Measurements from ENCODE around the gene CLDN6.
"Not testable (repeated sequence)": the region's sequence is repeated elsewhere in the genome, so short reads cannot be mapped to it uniquely, and the experiment has no call there.

Gene CLDN6

GRCh38 chr16:3017794-3018506 lies at the start of gene CLDN6:
CLDN6 (minus strand) TSS chr16:3018183; CDS start chr16:3016021, 2,162 bp downstream.
- DNase-seq = no peak

GRCh38 chr16:3066440-3066748 lies 48.4 kb upstream of the CLDN6 start:
- no peak for DNase-seq

- DNase-seq = no peak
Measured at GRCh38 chr16:3065742-3066439, 47.9 kb upstream of the CLDN6 start.

GRCh38 chr16:3065069-3065741 lies 47.2 kb upstream of the CLDN6 start, which contains the start of gene IL32:
IL32 (plus strand) TSS chr16:3065640; CDS start chr16:3065812, 172 bp downstream.
- peak; percentile 27 to 58 for DNase-seq

- no peak for DNase-seq
Measured at GRCh38 chr16:3063625-3064386, 45.8 kb upstream of the CLDN6 start.

GRCh38 chr16:3062553-3062952 lies 44.6 kb upstream of the CLDN6 start:
- no peak for DNase-seq

GRCh38 chr16:3060339-3061127 lies 42.5 kb upstream of the CLDN6 start:
- DNase-seq = no peak

GRCh38 chr16:3059723-3060242 lies 41.8 kb upstream of the CLDN6 start:
- DNase-seq = no peak

- peak; percentile 80 to 93 for DNase-seq
Measured at GRCh38 chr16:3059041-3059722, 41.2 kb upstream of the CLDN6 start.

GRCh38 chr16:3058139-3059030 lies 40.4 kb upstream of the CLDN6 start:
- no peak for DNase-seq

- DNase-seq = no peak
Measured at GRCh38 chr16:3057181-3058138, 39.5 kb upstream of the CLDN6 start.

- DNase-seq = no peak
Measured at GRCh38 chr16:3056336-3057180, 38.6 kb upstream of the CLDN6 start.

- not testable (repeated sequence) for DNase-seq
Measured at GRCh38 chr16:3055734-3056115, 37.7 kb upstream of the CLDN6 start.

- no peak for DNase-seq
Measured at GRCh38 chr16:3054965-3055733, 37.2 kb upstream of the CLDN6 start.

GRCh38 chr16:3053330-3053710 lies 35.3 kb upstream of the CLDN6 start:
- not testable (repeated sequence) for DNase-seq

- DNase-seq = not testable (repeated sequence)
Measured at GRCh38 chr16:3052571-3053329, 34.8 kb upstream of the CLDN6 start.

GRCh38 chr16:3051494-3051893 lies 33.5 kb upstream of the CLDN6 start:
- DNase-seq = peak; percentile 38 to 51

Measured in inflammatory macrophage treated with lipopolysaccharide for 1 hour (primary cell).